ENCODE results near the gene AKIRIN1. TPM values are rescaled to one million over a fixed set of nuclear protein-coding genes. Genes with fewer than 3 reads are reported as not detected.

The AKIRIN1 gene
- total RNA-seq, 1 donor from 2014 or later = 130 TPM

GRCh38 chr1:39023140-39023539 lies 32.1 kb downstream of the AKIRIN1 start:
- Histone ChIP-seq H4K20me1 (ENCODE audit: low read depth) (no peaks in the 10 kb centered on the region), H3K9me3 (ENCODE audit: low read depth) (no peaks in the 10 kb centered on the region), H3K4me1 (peaks cover 4% of the 10 kb centered on the region), H3K4me2 (no peak overlapping the region), H3K27me3 (no peaks in the 10 kb centered on the region), H3K4me3 (no peak overlapping the region), H3K36me3 (no peaks in the 10 kb centered on the region), H3K9ac (no peak overlapping the region), H2AFZ (replicated peaks) (no peak overlapping the region), H3K27ac (no peak overlapping the region), H3F3A (ENCODE audit: low read depth) (peaks cover 11% of the 10 kb centered on the region), H3K79me2 (ENCODE audit: low read depth) (peaks cover 19% of the 10 kb centered on the region)
- no peak overlapping the region for H3K4me3 Mint-ChIP-seq
- no peaks in the 10 kb centered on the region for H3K36me3 Mint-ChIP-seq
- peaks cover 11% of the 10 kb centered on the region for H3K4me1 Mint-ChIP-seq
- no peak for DNase-seq (ENCODE audit: low spot score)
- TF ChIP-seq EZH2phosphoT487 (IDR thresholded peaks at IDR 0.05) (no peak), EZH2 (IDR thresholded peaks at IDR 0.05) (no peak), CTCF (IDR thresholded peaks at IDR 0.05) (no peak)
- no peak overlapping the region for H3K27ac Mint-ChIP-seq
- no peaks in the 10 kb centered on the region for H3K27me3 Mint-ChIP-seq (ENCODE audit: insufficient read depth, low read depth)
- no peaks in the 10 kb centered on the region for H3K9me3 Mint-ChIP-seq

- H3F3A ChIP-seq (ENCODE audit: low read depth) = peaks cover 11% of the 10 kb centered on the region
- Mint-ChIP-seq H3K36me3 (peaks cover 10% of the 10 kb centered on the region), H3K4me1 (peaks cover 11% of the 10 kb centered on the region), H3K4me3 (peak within 1 kb of the TSS; percentile 96), H3K27ac (peak within 1 kb of the TSS; percentile 98), H3K27me3 (ENCODE audit: insufficient read depth, low read depth) (no peaks in the 10 kb centered on the region), H3K9me3 (no peaks in the 10 kb centered on the region)
- peaks cover 49% of the 10 kb centered on the region for H3K79me2 ChIP-seq (ENCODE audit: low read depth)
- peak within 1 kb of the TSS; percentile 75 for H3K4me3 ChIP-seq
- H2AFZ ChIP-seq (replicated peaks) = peak within 1 kb of the TSS; percentile 71
- peaks cover 2% of the 10 kb centered on the region for H4K20me1 ChIP-seq (ENCODE audit: low read depth)
- H3K27ac ChIP-seq = peak within 1 kb of the TSS; percentile 61
- peaks cover 4% of the 10 kb centered on the region for H3K4me1 ChIP-seq
- TF ChIP-seq EZH2phosphoT487 (IDR thresholded peaks at IDR 0.05) (no peak), EZH2 (IDR thresholded peaks at IDR 0.05) (no peak), CTCF (IDR thresholded peaks at IDR 0.05) (no peak)
- peak; percentile 92 for DNase-seq (ENCODE audit: low spot score)
- peaks cover 3% of the 10 kb centered on the region for H3K36me3 ChIP-seq
- H3K9ac ChIP-seq = peak within 1 kb of the TSS; percentile 55
- H3K9me3 ChIP-seq (ENCODE audit: low read depth) = no peaks in the 10 kb centered on the region
- H3K27me3 ChIP-seq = no peaks in the 10 kb centered on the region
- H3K4me2 ChIP-seq = peak within 1 kb of the TSS; percentile 79
Observed at GRCh38 chr1:39026051-39026865, 35.2 kb downstream of the AKIRIN1 start, which contains the start of gene NDUFS5. Gene NDUFS5 (plus strand): TSS chr1:39026350. CDS start chr1:39028725, 2,375 bp downstream.

GRCh38 chr1:39026866-39027507 lies 35.9 kb downstream of the AKIRIN1 start:
- H3K36me3 Mint-ChIP-seq = peaks cover 14% of the 10 kb centered on the region
- no peak overlapping the region for H2AFZ ChIP-seq (replicated peaks)
- no peaks in the 10 kb centered on the region for H3K27me3 ChIP-seq
- peak overlapping the region; percentile 98 for H3K27ac Mint-ChIP-seq
- DNase-seq (ENCODE audit: low spot score) = no peak
- H3K9me3 Mint-ChIP-seq = no peaks in the 10 kb centered on the region
- H3K4me1 ChIP-seq = peaks cover 4% of the 10 kb centered on the region
- peaks cover 11% of the 10 kb centered on the region for H3F3A ChIP-seq (ENCODE audit: low read depth)
- peak overlapping the region; percentile 75 for H3K4me3 ChIP-seq
- H4K20me1 ChIP-seq (ENCODE audit: low read depth) = peaks cover 7% of the 10 kb centered on the region
- peak overlapping the region; percentile 55 for H3K9ac ChIP-seq
- no peak overlapping the region for H3K27ac ChIP-seq
- peaks cover 7% of the 10 kb centered on the region for H3K36me3 ChIP-seq
- peak overlapping the region; percentile 96 for H3K4me3 Mint-ChIP-seq
- TF ChIP-seq EZH2phosphoT487 (IDR thresholded peaks at IDR 0.05) (no peak), CTCF (IDR thresholded peaks at IDR 0.05) (no peak), EZH2 (IDR thresholded peaks at IDR 0.05) (no peak)
- H3K27me3 Mint-ChIP-seq (ENCODE audit: insufficient read depth, low read depth) = no peaks in the 10 kb centered on the region
- H3K4me1 Mint-ChIP-seq = peaks cover 11% of the 10 kb centered on the region
- peak overlapping the region; percentile 79 for H3K4me2 ChIP-seq
- H3K9me3 ChIP-seq (ENCODE audit: low read depth) = no peaks in the 10 kb centered on the region
- peaks cover 56% of the 10 kb centered on the region for H3K79me2 ChIP-seq (ENCODE audit: low read depth)

Data from neural progenitor cell (in vitro differentiated cells).